ENCODE measurements around the gene TBC1D24. TPM values are rescaled to one million over a fixed set of nuclear protein-coding genes. Genes with fewer than 3 reads are reported as not detected.

The TBC1D24 gene
- total RNA-seq, 1 experiment from 2014 or later: 12.5 TPM

- no peak for DNase-seq (ENCODE audit: low read depth)
Measured at GRCh38 chr16:2450535-2450934, 24.4 kb upstream of the TBC1D24 start.

- DNase-seq (ENCODE audit: low read depth): no peak
Measured at GRCh38 chr16:2450975-2451381, 23.9 kb upstream of the TBC1D24 start.

GRCh38 chr16:2451851-2452320 is 23.0 kb upstream of the TBC1D24 start:
- DNase-seq (ENCODE audit: low read depth): no peak

GRCh38 chr16:2452650-2453049 is 22.3 kb upstream of the TBC1D24 start:
- no peak for DNase-seq (ENCODE audit: low read depth)

GRCh38 chr16:2455081-2455845 is 19.7 kb upstream of the TBC1D24 start:
- DNase-seq (ENCODE audit: low read depth): no peak

GRCh38 chr16:2456551-2457153 is 18.3 kb upstream of the TBC1D24 start:
- no peak for DNase-seq (ENCODE audit: low read depth)

- DNase-seq (ENCODE audit: low read depth): no peak
Measured at GRCh38 chr16:2457267-2457666, 17.7 kb upstream of the TBC1D24 start.

- DNase-seq (ENCODE audit: low read depth): no peak
Measured at GRCh38 chr16:2457946-2458345, 17.0 kb upstream of the TBC1D24 start.

GRCh38 chr16:2458887-2459646 is 15.9 kb upstream of the TBC1D24 start:
- DNase-seq (ENCODE audit: low read depth): no peak

- peak; percentile 90 for DNase-seq (ENCODE audit: low read depth)
Measured at GRCh38 chr16:2459647-2460390, 15.1 kb upstream of the TBC1D24 start, which contains the start of gene TEDC2. Gene TEDC2, plus strand, starts transcription at chr16:2460109. Its CDS starts 36 bp downstream, at chr16:2460145.

- DNase-seq (ENCODE audit: low read depth): no peak
Measured at GRCh38 chr16:2460391-2460713, 14.6 kb upstream of the TBC1D24 start.

- no peak for DNase-seq (ENCODE audit: low read depth)
Measured at GRCh38 chr16:2460916-2461315, 14.0 kb upstream of the TBC1D24 start.

- no peak for DNase-seq (ENCODE audit: low read depth)
Measured at GRCh38 chr16:2462031-2462866, 12.7 kb upstream of the TBC1D24 start.

GRCh38 chr16:2464333-2464732 is 10.6 kb upstream of the TBC1D24 start:
- no peak for DNase-seq (ENCODE audit: low read depth)

- no peak for DNase-seq (ENCODE audit: low read depth)
Measured at GRCh38 chr16:2465653-2466415, 9.1 kb upstream of the TBC1D24 start.

- DNase-seq (ENCODE audit: low read depth): no peak
Measured at GRCh38 chr16:2466667-2467527, 8.0 kb upstream of the TBC1D24 start.

GRCh38 chr16:2467528-2468232 is 7.2 kb upstream of the TBC1D24 start:
- DNase-seq (ENCODE audit: low read depth): peak; percentile 75

- no peak for DNase-seq (ENCODE audit: low read depth)
Measured at GRCh38 chr16:2468233-2468724, 6.6 kb upstream of the TBC1D24 start.
